Mesenchymal stem cell (in vitro differentiated cells and primary cell): ENCODE data around the gene RBFOX2.

Source experiments
- DNase-seq: peaks from one replicate; pipeline ENCODE4 v3.0.0-alpha.2; 2013
- H2AFZ ChIP-seq: one replicate; pipeline ENCODE4 v1.6.1; 2013; ENCODE audit warnings: low read depth, mild to moderate bottlenecking, control low read depth, inconsistent platforms, low read length, moderate library complexity
- H2AK5ac ChIP-seq: 2 replicates; pipeline ENCODE4 v1.6.1; 2013; ENCODE audit warnings: low read length, moderate library complexity, mild to moderate bottlenecking, inconsistent platforms; ENCODE audit not compliant: severe bottlenecking
- H2BK120ac ChIP-seq: one replicate; pipeline ENCODE4 v1.6.1; 2013; ENCODE audit warnings: low read depth, mild to moderate bottlenecking, inconsistent platforms, low read length, moderate library complexity
- H2BK12ac ChIP-seq, 2 experiments: one replicate each; pipeline ENCODE4 v1.6.1; 2013; ENCODE audit warnings: inconsistent platforms in 2 of 2, low read length in 2 of 2, mild to moderate bottlenecking in 2 of 2, moderate library complexity in 2 of 2, control low read depth in 1 of 2
- H2BK15ac ChIP-seq: one replicate; pipeline ENCODE4 v1.6.1; 2013; ENCODE audit warnings: mild to moderate bottlenecking, low read depth, inconsistent platforms; ENCODE audit not compliant: poor library complexity, severe bottlenecking
- H2BK5ac ChIP-seq: 2 replicates; pipeline ENCODE4 v1.6.1; 2013; ENCODE audit warnings: low read depth, mild to moderate bottlenecking, low read length, control low read depth, inconsistent platforms; ENCODE audit not compliant: poor library complexity, severe bottlenecking
- H3K14ac ChIP-seq, 2 experiments: one replicate each; pipeline ENCODE4 v1.6.1; 2013; ENCODE audit warnings: inconsistent platforms in 2 of 2, low read length in 2 of 2, control low read depth in 1 of 2, mild to moderate bottlenecking in 1 of 2, moderate library complexity in 1 of 2
- H3K18ac ChIP-seq, 2 experiments: one replicate each; pipeline ENCODE4 v1.6.1; 2013; ENCODE audit warnings: inconsistent platforms in 2 of 2, low read length in 2 of 2, control low read depth in 1 of 2, low read depth in 1 of 2, mild to moderate bottlenecking in 1 of 2
- H3K23ac ChIP-seq, 2 experiments: one replicate each; pipeline ENCODE4 v1.6.1; 2013; ENCODE audit warnings: inconsistent platforms in 2 of 2, low read length in 2 of 2, mild to moderate bottlenecking in 2 of 2, moderate library complexity in 2 of 2, control low read depth in 1 of 2
- H3K27ac ChIP-seq: 2 replicates; pipeline ENCODE4 v1.5.1; 2013; ENCODE audit warnings: mild to moderate bottlenecking, moderate library complexity, low read length, control low read depth, inconsistent platforms; ENCODE audit not compliant: poor library complexity, severe bottlenecking
- H3K27me3 ChIP-seq, 2 experiments: 2 replicates each; pipeline versions ENCODE4 v1.6.1 to v1.7.0; 2013; ENCODE audit warnings: low read length in 2 of 2, mild to moderate bottlenecking in 2 of 2, moderate library complexity in 2 of 2, control low read depth in 1 of 2, inconsistent platforms in 1 of 2; ENCODE audit not compliant: control insufficient read depth in 1 of 2, insufficient read depth in 1 of 2
- H3K36me3 ChIP-seq, 2 experiments: 2 replicates each; pipeline versions ENCODE4 v1.6.1 to v1.7.0; 2013; ENCODE audit warnings: low read length in 2 of 2, control low read depth in 1 of 2, inconsistent platforms in 1 of 2, low read depth in 1 of 2, mild to moderate bottlenecking in 1 of 2; ENCODE audit not compliant: insufficient read depth in 2 of 2, control insufficient read depth in 1 of 2
- H3K4ac ChIP-seq, 2 experiments: one replicate each; pipeline ENCODE4 v1.6.1; 2013; ENCODE audit warnings: inconsistent platforms in 2 of 2, low read length in 2 of 2, mild to moderate bottlenecking in 2 of 2, moderate library complexity in 2 of 2, control low read depth in 1 of 2, low read depth in 1 of 2
- H3K4me1 ChIP-seq: 2 replicates; pipeline ENCODE4 v1.6.1; 2013; ENCODE audit warnings: low read depth, low read length, control low read depth; ENCODE audit not compliant: control insufficient read depth, insufficient read depth
- H3K4me2 ChIP-seq: 2 replicates; pipeline ENCODE4 v1.6.1; 2013; ENCODE audit warnings: low read length, mild to moderate bottlenecking, inconsistent platforms; ENCODE audit not compliant: poor library complexity, severe bottlenecking
- H3K4me3 ChIP-seq, 2 experiments: 2 replicates each; pipeline versions ENCODE4 v1.5.1 to v1.7.0; 2013; ENCODE audit warnings: low read length in 2 of 2, mild to moderate bottlenecking in 2 of 2, control low read depth in 1 of 2, low read depth in 1 of 2; ENCODE audit not compliant: insufficient read depth in 1 of 2
- H3K79me1 ChIP-seq: replicated peaks from 2 replicates; pipeline ENCODE4 v1.6.1; 2013; ENCODE audit warnings: mild to moderate bottlenecking, control low read depth, low read length, inconsistent platforms; ENCODE audit not compliant: poor library complexity, severe bottlenecking
- H3K9ac ChIP-seq: 2 replicates; pipeline ENCODE4 v1.7.0; 2013; ENCODE audit warnings: mild to moderate bottlenecking, low read length, moderate library complexity
- H3K9me3 ChIP-seq: 2 replicates; pipeline ENCODE4 v1.7.0; 2013; ENCODE audit warnings: mild to moderate bottlenecking, low read length; ENCODE audit not compliant: control insufficient read depth
- H4K8ac ChIP-seq: one replicate; pipeline ENCODE4 v1.6.1; 2013; ENCODE audit warnings: inconsistent platforms, mild to moderate bottlenecking, low read length, moderate library complexity
- H4K91ac ChIP-seq: one replicate; pipeline ENCODE4 v1.6.1; 2013; ENCODE audit warnings: mild to moderate bottlenecking, low read length, inconsistent platforms
- WGBS: methylation state at CpG from one replicate; pipeline ENCODE4 v1.1.7; 2013; ENCODE audit warnings: mixed read lengths; 5-methylcytosine and 5-hydroxymethylcytosine counted together

RBFOX2 gene

GRCh38 chr22:35910003-35910769 is 118.4 kb downstream of the RBFOX2 start:
- Histone ChIP-seq H3K9ac (no peak overlapping the region), H3K27ac (no peak overlapping the region), H3K23ac (peak overlapping the region in 1 of 2 experiments; percentile 90), H2AK5ac (no peak overlapping the region), H4K91ac (no peak overlapping the region), H3K4me3 (no peak overlapping the region), H3K9me3 (no peaks in the 10 kb centered on the region), H3K4ac (no peak overlapping the region), H2AFZ (no peak overlapping the region), H3K4me2 (peak overlapping the region; percentile 29), H4K8ac (no peak overlapping the region), H3K18ac (no peak overlapping the region), H2BK15ac (no peak overlapping the region), H3K14ac (no peak overlapping the region), H2BK5ac (no peak overlapping the region), H2BK12ac (no peak overlapping the region), H3K27me3 (no peaks in the 10 kb centered on the region), H3K79me1 (peaks cover 31% of the 10 kb centered on the region), H3K36me3 (no peaks in the 10 kb centered on the region), H2BK120ac (no peak overlapping the region), H3K4me1 (peaks cover 4% of the 10 kb centered on the region)
- no peak for DNase-seq
- WGBS, result no CpG with 5 or more reads among the region's 4 CpGs

GRCh38 chr22:35905894-35906293 is 122.7 kb downstream of the RBFOX2 start:
- H2BK15ac ChIP-seq, result no peak overlapping the region
- H2AFZ ChIP-seq, result no peak overlapping the region
- H3K4ac ChIP-seq, result no peak overlapping the region
- H4K8ac ChIP-seq, result no peak overlapping the region
- no peaks in the 10 kb centered on the region for H3K9me3 ChIP-seq
- H3K18ac ChIP-seq, result no peak overlapping the region
- peaks cover 9% of the 10 kb centered on the region for H3K4me1 ChIP-seq
- no peak overlapping the region for H3K9ac ChIP-seq
- no peak for DNase-seq
- no peaks in the 10 kb centered on the region for H3K27me3 ChIP-seq
- no peak overlapping the region for H3K27ac ChIP-seq
- H2AK5ac ChIP-seq, result no peak overlapping the region
- 71% methylated on average over 1 of the region's 1 CpG for WGBS
- H2BK5ac ChIP-seq, result no peak overlapping the region
- H3K4me3 ChIP-seq, result no peak overlapping the region
- H4K91ac ChIP-seq, result no peak overlapping the region
- no peak overlapping the region for H3K4me2 ChIP-seq
- peaks cover 37% of the 10 kb centered on the region for H3K79me1 ChIP-seq
- no peak overlapping the region for H2BK12ac ChIP-seq
- H3K36me3 ChIP-seq, result no peaks in the 10 kb centered on the region
- H3K14ac ChIP-seq, result no peak overlapping the region
- no peak overlapping the region for H2BK120ac ChIP-seq
- no peak overlapping the region for H3K23ac ChIP-seq

- H2BK120ac ChIP-seq, result no peak overlapping the region
- H2BK12ac ChIP-seq, result no peak overlapping the region
- H2AK5ac ChIP-seq, result no peak overlapping the region
- DNase-seq, result no peak
- H2BK15ac ChIP-seq, result no peak overlapping the region
- H3K27me3 ChIP-seq, result no peaks in the 10 kb centered on the region
- H3K4me1 ChIP-seq, result peaks cover 10% of the 10 kb centered on the region
- H3K14ac ChIP-seq, result no peak overlapping the region
- H3K9me3 ChIP-seq, result no peaks in the 10 kb centered on the region
- H3K18ac ChIP-seq, result no peak overlapping the region
- H3K9ac ChIP-seq, result no peak overlapping the region
- no peak overlapping the region for H2BK5ac ChIP-seq
- no peak overlapping the region for H4K91ac ChIP-seq
- no peak overlapping the region for H4K8ac ChIP-seq
- no peak overlapping the region for H3K4me2 ChIP-seq
- H3K23ac ChIP-seq, result no peak overlapping the region
- H3K4ac ChIP-seq, result no peak overlapping the region
- H3K79me1 ChIP-seq, result peaks cover 40% of the 10 kb centered on the region
- no peak overlapping the region for H3K4me3 ChIP-seq
- H3K27ac ChIP-seq, result no peak overlapping the region
- WGBS, result 82% methylated on average over 2 of the region's 6 CpGs
- no peaks in the 10 kb centered on the region for H3K36me3 ChIP-seq
- H2AFZ ChIP-seq, result no peak overlapping the region
These were observed 123.9 kb downstream of the RBFOX2 start for GRCh38 chr22:35904752-35905151.

- Histone ChIP-seq H3K4me1 (peaks cover 9% of the 10 kb centered on the region), H3K36me3 (no peaks in the 10 kb centered on the region), H3K9me3 (no peaks in the 10 kb centered on the region), H3K27me3 (no peaks in the 10 kb centered on the region), H2BK12ac (no peak overlapping the region), H2BK15ac (no peak overlapping the region), H2AK5ac (no peak overlapping the region), H2BK120ac (no peak overlapping the region), H2BK5ac (no peak overlapping the region), H3K23ac (no peak overlapping the region), H3K14ac (no peak overlapping the region), H3K27ac (no peak overlapping the region), H3K4me3 (no peak overlapping the region), H3K4me2 (no peak overlapping the region), H4K8ac (no peak overlapping the region), H3K79me1 (peaks cover 40% of the 10 kb centered on the region), H3K9ac (no peak overlapping the region), H4K91ac (no peak overlapping the region), H3K18ac (no peak overlapping the region), H2AFZ (no peak overlapping the region), H3K4ac (no peak overlapping the region)
- WGBS, result 100% methylated on average over 1 of the region's 2 CpGs
- DNase-seq, result no peak
These were observed 124.3 kb downstream of the RBFOX2 start for GRCh38 chr22:35904336-35904692.
